Stimulated activated CD8-positive, alpha-beta memory T cell treated with anti-CD3 and anti-CD28 coated beads, Interleukin-7, amount 100 ng/mL, for 4 hours (primary cell): ENCODE results near the gene NADSYN1.

Source experiments
- DNase-seq, 2 donors: peaks; one replicate each; pipeline ENCODE4 v3.0.0-alpha.2; 2020; ENCODE audit warnings: low read depth in 2 of 2

The NADSYN1 gene

GRCh38 chr11:71433648-71434450, 19.2 kb upstream of the NADSYN1 start:
- no peak for DNase-seq

GRCh38 chr11:71434576-71435130, 18.4 kb upstream of the NADSYN1 start:
- DNase-seq = no peak

GRCh38 chr11:71435278-71435951, 17.6 kb upstream of the NADSYN1 start:
- no peak for DNase-seq

- no peak for DNase-seq
Observed at GRCh38 chr11:71436861-71437260, 16.1 kb upstream of the NADSYN1 start.

- DNase-seq = no peak
Observed at GRCh38 chr11:71437399-71437798, 15.6 kb upstream of the NADSYN1 start.

- DNase-seq = no peak
Observed at GRCh38 chr11:71437879-71438278, 15.1 kb upstream of the NADSYN1 start.

GRCh38 chr11:71438650-71439049, 14.4 kb upstream of the NADSYN1 start:
- no peak for DNase-seq

- DNase-seq = no peak
Observed at GRCh38 chr11:71440021-71440755, 12.8 kb upstream of the NADSYN1 start.

- DNase-seq = no peak
Observed at GRCh38 chr11:71441251-71441650, 11.8 kb upstream of the NADSYN1 start.

GRCh38 chr11:71442123-71442522, 10.9 kb upstream of the NADSYN1 start:
- DNase-seq = no peak

- DNase-seq = no peak
Observed at GRCh38 chr11:71442880-71443279, 10.1 kb upstream of the NADSYN1 start.

- DNase-seq = no peak
Observed at GRCh38 chr11:71443736-71444445, 9.1 kb upstream of the NADSYN1 start.

- DNase-seq = no peak
Observed at GRCh38 chr11:71444811-71445210, 8.2 kb upstream of the NADSYN1 start.

- DNase-seq = no peak
Observed at GRCh38 chr11:71446150-71446549, 6.9 kb upstream of the NADSYN1 start.

- DNase-seq = no peak
Observed at GRCh38 chr11:71446942-71447688, 5.9 kb upstream of the NADSYN1 start.

GRCh38 chr11:71447791-71448256, 5.2 kb upstream of the NADSYN1 start:
- no peak for DNase-seq

GRCh38 chr11:71448257-71449171, 4.5 kb upstream of the NADSYN1 start, which contains the start of gene DHCR7:
Gene DHCR7, minus strand, starts transcription at chr11:71448393. Its CDS starts 3,441 bp downstream, at chr11:71444952.
- DNase-seq = peak; percentile 87 to 95

GRCh38 chr11:71449596-71449995, 3.4 kb upstream of the NADSYN1 start:
- no peak for DNase-seq

GRCh38 chr11:71450507-71450906, 2.5 kb upstream of the NADSYN1 start:
- DNase-seq = no peak

GRCh38 chr11:71450939-71451338, 2.1 kb upstream of the NADSYN1 start:
- no peak for DNase-seq
